Measurements from ENCODE around the gene DSCAML1. TPM values are rescaled to one million over a fixed set of nuclear protein-coding genes. Genes with fewer than 3 reads are reported as not detected.

The DSCAML1 gene
- total RNA-seq, 1 donor from 2014 or later, result 0.16 TPM

DNA sequence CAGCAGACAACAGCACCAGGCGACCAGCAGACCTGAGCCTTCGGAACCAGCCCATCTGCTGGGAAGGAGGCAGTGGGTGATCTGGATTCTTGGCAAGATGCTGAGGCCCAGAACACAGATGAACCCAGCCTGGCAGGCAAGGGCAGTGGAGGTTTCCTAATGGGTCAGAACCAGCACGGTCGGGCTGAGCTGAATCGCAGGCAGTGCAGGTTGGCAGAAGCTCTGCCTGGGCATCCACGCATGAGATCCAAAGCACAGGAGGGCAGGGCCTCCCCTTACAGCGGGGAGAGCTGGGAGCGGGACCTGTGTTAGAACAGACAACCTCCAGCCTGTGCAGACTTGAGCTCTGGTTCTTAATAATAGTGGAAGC is 47.5 kb downstream of the DSCAML1 start:
- Mint-ChIP-seq H3K27ac (ENCODE audit: unreplicated experiment) (no peak overlapping the region), H3K36me3 (ENCODE audit: low read depth, unreplicated experiment) (peaks cover 3% of the 10 kb centered on the region), H3K27me3 (ENCODE audit: low read depth, unreplicated experiment) (peaks cover 68% of the 10 kb centered on the region), H3K4me1 (ENCODE audit: low read depth, unreplicated experiment) (no peaks in the 10 kb centered on the region), H3K9me3 (ENCODE audit: unreplicated experiment) (no peaks in the 10 kb centered on the region), H3K4me3 (ENCODE audit: unreplicated experiment) (no peak overlapping the region)
- H3K27ac ChIP-seq (ENCODE audit: low read depth, low read length), result no peak overlapping the region
- H3K36me3 ChIP-seq (ENCODE audit: insufficient read depth, low read length), result no peaks in the 10 kb centered on the region
- H3K79me2 ChIP-seq (ENCODE audit: insufficient read depth, low read length), result no peaks in the 10 kb centered on the region
- no peak for FAIRE-seq
- H3K9me3 ChIP-seq (ENCODE audit: insufficient read depth, low read depth, low read length), result no peaks in the 10 kb centered on the region
- no peaks in the 10 kb centered on the region for H3K4me1 ChIP-seq (ENCODE audit: insufficient read depth, low read length)
- no peak for DNase-seq (ENCODE audit: low read depth)
- peaks cover 2% of the 10 kb centered on the region for H3K27me3 ChIP-seq (ENCODE audit: insufficient read depth, low read length)
- no peak overlapping the region for H3K4me3 ChIP-seq (ENCODE audit: insufficient read depth, low read depth, low read length)
- H3K4me2 ChIP-seq (ENCODE audit: low read length), result no peak overlapping the region
- TF ChIP-seq EZH2 (IDR thresholded peaks at IDR 0.05; ENCODE audit: insufficient read depth, low read length), result no peak
- TF ChIP-seq, protein P1, sequence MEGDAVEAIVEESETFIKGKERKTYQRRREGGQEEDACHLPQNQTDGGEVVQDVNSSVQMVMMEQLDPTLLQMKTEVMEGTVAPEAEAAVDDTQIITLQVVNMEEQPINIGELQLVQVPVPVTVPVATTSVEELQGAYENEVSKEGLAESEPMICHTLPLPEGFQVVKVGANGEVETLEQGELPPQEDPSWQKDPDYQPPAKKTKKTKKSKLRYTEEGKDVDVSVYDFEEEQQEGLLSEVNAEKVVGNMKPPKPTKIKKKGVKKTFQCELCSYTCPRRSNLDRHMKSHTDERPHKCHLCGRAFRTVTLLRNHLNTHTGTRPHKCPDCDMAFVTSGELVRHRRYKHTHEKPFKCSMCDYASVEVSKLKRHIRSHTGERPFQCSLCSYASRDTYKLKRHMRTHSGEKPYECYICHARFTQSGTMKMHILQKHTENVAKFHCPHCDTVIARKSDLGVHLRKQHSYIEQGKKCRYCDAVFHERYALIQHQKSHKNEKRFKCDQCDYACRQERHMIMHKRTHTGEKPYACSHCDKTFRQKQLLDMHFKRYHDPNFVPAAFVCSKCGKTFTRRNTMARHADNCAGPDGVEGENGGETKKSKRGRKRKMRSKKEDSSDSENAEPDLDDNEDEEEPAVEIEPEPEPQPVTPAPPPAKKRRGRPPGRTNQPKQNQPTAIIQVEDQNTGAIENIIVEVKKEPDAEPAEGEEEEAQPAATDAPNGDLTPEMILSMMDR (IDR thresholded peaks at IDR 0.05; ENCODE audit: insufficient read depth, low read depth, low read length), result no peak
- no peaks in the 10 kb centered on the region for H4K20me1 ChIP-seq (ENCODE audit: insufficient read depth, low read length)
- H3K9ac ChIP-seq (ENCODE audit: low read length), result no peak overlapping the region
- no peak overlapping the region for H2AFZ ChIP-seq (ENCODE audit: low read depth, low read length)

DNA sequence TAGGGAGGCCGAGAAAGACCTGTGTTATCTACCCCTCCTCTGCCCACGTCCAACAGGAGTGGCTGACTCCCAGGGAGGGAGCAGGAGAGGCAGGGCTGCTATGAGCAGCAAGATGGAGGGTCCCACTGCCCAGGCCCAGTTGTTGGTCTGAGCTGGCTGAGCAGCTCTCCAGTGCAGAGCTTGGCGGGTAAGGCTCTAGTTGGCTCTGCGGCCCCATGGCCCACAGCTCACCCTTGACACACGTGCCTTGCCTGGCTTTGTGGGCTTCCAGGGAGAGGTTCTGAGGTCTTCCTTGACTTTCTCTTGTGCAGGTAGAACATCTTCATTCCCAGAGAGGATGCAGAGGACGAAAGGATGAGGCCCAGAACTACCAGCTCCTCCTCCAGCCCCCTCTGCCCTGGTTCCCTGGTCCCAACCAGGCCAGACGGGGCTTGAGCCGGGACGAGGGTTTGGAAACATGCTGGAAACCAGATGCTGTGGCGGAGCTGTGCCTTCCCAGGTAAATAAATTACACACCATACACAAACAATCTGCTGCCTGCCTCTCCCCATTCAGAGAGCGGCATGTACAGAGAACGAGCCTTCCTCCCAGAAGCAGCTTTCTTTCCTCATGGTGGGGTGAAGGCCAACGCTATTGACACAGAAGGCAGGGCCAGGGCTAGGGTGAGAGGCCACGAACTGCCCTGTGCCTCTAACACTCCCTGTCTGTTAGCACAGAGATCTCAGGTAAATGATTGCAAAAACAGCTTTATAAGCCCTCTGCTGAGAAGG is 48.1 kb downstream of the DSCAML1 start:
- Histone ChIP-seq H2AFZ (ENCODE audit: low read depth, low read length) (no peak overlapping the region), H3K27me3 (ENCODE audit: insufficient read depth, low read length) (peaks cover under 1% of the 10 kb centered on the region), H4K20me1 (ENCODE audit: insufficient read depth, low read length) (no peaks in the 10 kb centered on the region), H3K4me3 (ENCODE audit: insufficient read depth, low read depth, low read length) (no peak overlapping the region), H3K79me2 (ENCODE audit: insufficient read depth, low read length) (no peaks in the 10 kb centered on the region), H3K27ac (ENCODE audit: low read depth, low read length) (no peak overlapping the region), H3K36me3 (ENCODE audit: insufficient read depth, low read length) (no peaks in the 10 kb centered on the region), H3K9me3 (ENCODE audit: insufficient read depth, low read depth, low read length) (no peaks in the 10 kb centered on the region), H3K4me1 (ENCODE audit: insufficient read depth, low read length) (no peaks in the 10 kb centered on the region), H3K9ac (ENCODE audit: low read length) (no peak overlapping the region), H3K4me2 (ENCODE audit: low read length) (no peak overlapping the region)
- no peak overlapping the region for H3K27ac Mint-ChIP-seq (ENCODE audit: unreplicated experiment)
- H3K36me3 Mint-ChIP-seq (ENCODE audit: low read depth, unreplicated experiment), result peaks cover 3% of the 10 kb centered on the region
- FAIRE-seq, result no peak
- no peak for DNase-seq (ENCODE audit: low read depth)
- TF ChIP-seq, protein P1 (IDR thresholded peaks at IDR 0.05; ENCODE audit: insufficient read depth, low read depth, low read length), result no peak
- TF ChIP-seq EZH2 (IDR thresholded peaks at IDR 0.05; ENCODE audit: insufficient read depth, low read length), result no peak
- H3K9me3 Mint-ChIP-seq (ENCODE audit: unreplicated experiment), result no peaks in the 10 kb centered on the region
- no peak overlapping the region for H3K4me3 Mint-ChIP-seq (ENCODE audit: unreplicated experiment)
- peaks cover 63% of the 10 kb centered on the region for H3K27me3 Mint-ChIP-seq (ENCODE audit: low read depth, unreplicated experiment)
- no peaks in the 10 kb centered on the region for H3K4me1 Mint-ChIP-seq (ENCODE audit: low read depth, unreplicated experiment)

DNA sequence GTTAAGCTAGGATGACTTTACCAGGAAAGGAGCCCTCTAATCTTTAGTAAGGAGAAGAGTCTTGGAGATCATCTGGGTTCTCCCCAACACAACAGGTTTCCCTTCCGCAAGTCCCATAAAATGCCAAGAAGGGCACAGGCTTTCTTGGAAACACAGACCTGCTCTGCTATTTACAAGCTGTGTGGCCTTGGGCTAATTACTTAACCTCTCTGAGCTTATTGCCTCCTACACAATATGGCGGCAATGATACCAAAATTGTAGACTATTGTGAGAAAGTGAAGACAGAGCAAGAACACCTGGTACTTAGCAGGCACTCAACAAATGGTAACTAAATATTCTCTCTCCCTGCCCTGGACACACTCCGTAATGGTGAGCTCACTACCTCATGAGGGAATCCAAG is 49.1 kb downstream of the DSCAML1 start:
- Histone ChIP-seq H3K9me3 (ENCODE audit: insufficient read depth, low read depth, low read length) (no peaks in the 10 kb centered on the region), H3K36me3 (ENCODE audit: insufficient read depth, low read length) (no peaks in the 10 kb centered on the region), H3K9ac (ENCODE audit: low read length) (no peak overlapping the region), H3K79me2 (ENCODE audit: insufficient read depth, low read length) (no peaks in the 10 kb centered on the region), H3K4me1 (ENCODE audit: insufficient read depth, low read length) (no peaks in the 10 kb centered on the region), H3K4me3 (ENCODE audit: insufficient read depth, low read depth, low read length) (no peak overlapping the region), H2AFZ (ENCODE audit: low read depth, low read length) (no peak overlapping the region), H4K20me1 (ENCODE audit: insufficient read depth, low read length) (no peaks in the 10 kb centered on the region), H3K27ac (ENCODE audit: low read depth, low read length) (no peak overlapping the region), H3K4me2 (ENCODE audit: low read length) (no peak overlapping the region), H3K27me3 (ENCODE audit: insufficient read depth, low read length) (no peaks in the 10 kb centered on the region)
- no peak overlapping the region for H3K4me3 Mint-ChIP-seq (ENCODE audit: unreplicated experiment)
- no peak overlapping the region for H3K27ac Mint-ChIP-seq (ENCODE audit: unreplicated experiment)
- FAIRE-seq, result no peak
- TF ChIP-seq, protein P1 (IDR thresholded peaks at IDR 0.05; ENCODE audit: insufficient read depth, low read depth, low read length), result no peak
- no peak for TF ChIP-seq EZH2 (IDR thresholded peaks at IDR 0.05; ENCODE audit: insufficient read depth, low read length)
- H3K27me3 Mint-ChIP-seq (ENCODE audit: low read depth, unreplicated experiment), result peaks cover 64% of the 10 kb centered on the region
- peaks cover 5% of the 10 kb centered on the region for H3K36me3 Mint-ChIP-seq (ENCODE audit: low read depth, unreplicated experiment)
- DNase-seq (ENCODE audit: low read depth), result no peak
- H3K4me1 Mint-ChIP-seq (ENCODE audit: low read depth, unreplicated experiment), result no peaks in the 10 kb centered on the region
- H3K9me3 Mint-ChIP-seq (ENCODE audit: unreplicated experiment), result no peaks in the 10 kb centered on the region
